ENCODE measurements around the gene GAL3ST2.

DNA sequence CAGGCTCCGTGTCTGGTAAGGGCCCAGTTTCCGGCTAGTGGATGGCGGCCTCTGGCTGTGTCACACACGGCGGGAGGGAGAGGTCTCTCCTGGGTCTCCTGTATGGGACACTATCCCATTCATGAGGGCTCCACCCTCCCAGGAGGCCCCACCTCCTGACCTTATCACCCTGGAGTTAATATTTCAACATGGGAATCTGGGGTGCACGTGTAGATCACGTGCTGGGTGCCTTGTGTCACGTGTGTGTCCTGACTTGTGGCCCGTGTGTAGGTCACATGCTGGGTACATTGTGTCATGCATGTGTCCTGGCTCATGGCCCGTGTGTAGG lies 42.3 kb downstream of the GAL3ST2 start:
- TF ChIP-seq POLR2A (IDR thresholded peaks at IDR 0.05) (no peak), CTCF (IDR thresholded peaks at IDR 0.05) (no peak)
